SK-N-SH (cell line): ENCODE results near the gene BOK.

ENCODE experiments used
- EP300 ChIP-seq, 2 experiments: IDR thresholded peaks; 2 replicates each; pipeline versions ENCODE4 v1.4.0 to v1.6.1; 2012; ENCODE audit warnings: borderline replicate concordance in 1 of 2, low read depth in 1 of 2, low read length in 1 of 2
- EZH2phosphoT487 ChIP-seq: fragments of 200-600 bp; sonication (generic); IDR thresholded peaks from 2 replicates; pipeline ENCODE4 v1.6.1; 2017; ENCODE audit warnings: low read depth, mixed run types, mild to moderate bottlenecking, antibody characterized with exemption, moderate library complexity, borderline replicate concordance
- JUND ChIP-seq: IDR thresholded peaks from 2 replicates; pipeline ENCODE4 v1.4.0; 2012
- POLR2AphosphoS5 ChIP-seq: IDR thresholded peaks from 2 replicates; pipeline ENCODE4 v1.6.1; 2012; ENCODE audit warnings: low read depth, low read length
- RCOR1 ChIP-seq: fragments of 150-350 bp; IDR thresholded peaks from 2 replicates; pipeline ENCODE4 v1.6.1; 2017; ENCODE audit warnings: antibody characterized with exemption, low read length
- SIN3A ChIP-seq: IDR thresholded peaks from 2 replicates; pipeline ENCODE4 v1.6.1; 2012; ENCODE audit warnings: low read depth, mild to moderate bottlenecking, low read length, moderate library complexity, borderline replicate concordance
- TF ChIP-seq, protein P1 (sequence below): fragments of 200-600 bp; sonication (generic); IDR thresholded peaks from 2 replicates; pipeline ENCODE4 v1.6.1; 2017; ENCODE audit warnings: antibody characterized with exemption, mild to moderate bottlenecking, moderate library complexity

DNA sequence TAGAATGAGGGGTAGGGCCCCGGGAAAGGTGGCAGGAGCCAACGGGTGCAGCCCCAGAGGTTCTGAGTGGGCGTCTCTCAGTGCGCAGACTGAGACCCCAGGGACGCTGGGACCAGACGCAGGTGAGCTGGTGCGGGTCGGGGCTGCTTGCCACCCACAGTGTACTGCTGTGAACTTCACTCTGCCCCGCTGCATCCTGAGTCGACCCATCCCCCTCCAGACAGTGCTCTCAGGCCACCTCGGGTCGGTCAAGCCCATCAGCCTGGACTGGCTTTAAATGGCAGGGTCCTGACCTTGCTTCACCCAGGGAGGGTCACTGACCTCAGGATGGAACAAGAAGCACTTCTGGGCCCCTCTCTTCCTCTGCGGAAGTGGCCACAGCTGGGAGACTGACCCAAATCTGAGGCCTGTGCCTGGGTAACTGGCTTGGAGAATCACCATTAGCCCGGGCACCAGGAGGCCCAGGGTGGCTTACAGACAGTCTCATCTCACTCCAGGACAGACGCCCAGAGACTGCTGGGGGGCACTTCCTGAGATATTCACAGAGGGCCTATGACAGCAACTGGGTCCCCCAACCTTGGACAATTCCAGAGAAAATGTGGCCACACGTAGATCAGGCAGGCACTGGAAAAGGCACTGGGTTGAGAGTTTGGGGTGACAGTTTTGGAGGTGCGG lies 23.7 kb upstream of the BOK start:
- TF ChIP-seq SIN3A (no peak), POLR2AphosphoS5 (no peak), EP300 (IDR thresholded peaks at IDR 0.05; ENCODE audit: borderline replicate concordance in 1 of 2, low read depth in 1 of 2, low read length in 1 of 2) (no peak), EZH2phosphoT487 (no peak), JUND (no peak), RCOR1 (no peak)
- TF ChIP-seq, protein P1, sequence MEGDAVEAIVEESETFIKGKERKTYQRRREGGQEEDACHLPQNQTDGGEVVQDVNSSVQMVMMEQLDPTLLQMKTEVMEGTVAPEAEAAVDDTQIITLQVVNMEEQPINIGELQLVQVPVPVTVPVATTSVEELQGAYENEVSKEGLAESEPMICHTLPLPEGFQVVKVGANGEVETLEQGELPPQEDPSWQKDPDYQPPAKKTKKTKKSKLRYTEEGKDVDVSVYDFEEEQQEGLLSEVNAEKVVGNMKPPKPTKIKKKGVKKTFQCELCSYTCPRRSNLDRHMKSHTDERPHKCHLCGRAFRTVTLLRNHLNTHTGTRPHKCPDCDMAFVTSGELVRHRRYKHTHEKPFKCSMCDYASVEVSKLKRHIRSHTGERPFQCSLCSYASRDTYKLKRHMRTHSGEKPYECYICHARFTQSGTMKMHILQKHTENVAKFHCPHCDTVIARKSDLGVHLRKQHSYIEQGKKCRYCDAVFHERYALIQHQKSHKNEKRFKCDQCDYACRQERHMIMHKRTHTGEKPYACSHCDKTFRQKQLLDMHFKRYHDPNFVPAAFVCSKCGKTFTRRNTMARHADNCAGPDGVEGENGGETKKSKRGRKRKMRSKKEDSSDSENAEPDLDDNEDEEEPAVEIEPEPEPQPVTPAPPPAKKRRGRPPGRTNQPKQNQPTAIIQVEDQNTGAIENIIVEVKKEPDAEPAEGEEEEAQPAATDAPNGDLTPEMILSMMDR, result no peak
